Measurements from ENCODE around the gene MTM1. TPM values are rescaled to one million over a fixed set of nuclear protein-coding genes. Genes with fewer than 3 reads are reported as not detected.

MTM1 gene
- total RNA-seq, 3 donors from 2014 or later: 14.7 to 17.3 (median 14.7) TPM

GRCh38 chrX:150719621-150720020, 151.2 kb downstream of the MTM1 start:
- H3K27me3 ChIP-seq: peaks cover 0 to under 1% of the 10 kb centered on the region in 2 donors
- H3K27ac ChIP-seq: no peak overlapping the region
- no peak overlapping the region for H3K4me3 ChIP-seq
- no peaks in the 10 kb centered on the region for H3K4me1 ChIP-seq
- H3K9me3 ChIP-seq: peaks cover 0 to 1% of the 10 kb centered on the region in 2 donors
- no peak for DNase-seq (ENCODE audit: low spot score in 2 of 2)
- TF ChIP-seq POLR2AphosphoS5 (IDR thresholded peaks at IDR 0.05) (no peak), POLR2A (IDR thresholded peaks at IDR 0.05) (no peak), CTCF (IDR thresholded peaks at IDR 0.05) (no peak)
- intact Hi-C loops (cut with DNase I; ENCODE audit: low total_unique reads): loop anchor here (5.0 kb wide), 1 partner anchor 588 kb away; no protein-coding TSS in a partner anchor
- no peaks in the 10 kb centered on the region for H3K36me3 ChIP-seq

Other genes starting within 250 kb of the MTM1 start
- 10 to 100 TPM in 1 of 3 donors, 1 to 10 TPM in 2; 2.3 to 14.7 (median 2.8) TPM for gene MAMLD1, start 205.3 kb upstream of the MTM1 start, total RNA-seq
- gene MTMR1, start 124.8 kb downstream of the MTM1 start, total RNA-seq: 10 to 100 TPM; 13.6 to 35.6 (median 23.3) TPM